ENCODE data around the gene ADAMTSL2.

DNA sequence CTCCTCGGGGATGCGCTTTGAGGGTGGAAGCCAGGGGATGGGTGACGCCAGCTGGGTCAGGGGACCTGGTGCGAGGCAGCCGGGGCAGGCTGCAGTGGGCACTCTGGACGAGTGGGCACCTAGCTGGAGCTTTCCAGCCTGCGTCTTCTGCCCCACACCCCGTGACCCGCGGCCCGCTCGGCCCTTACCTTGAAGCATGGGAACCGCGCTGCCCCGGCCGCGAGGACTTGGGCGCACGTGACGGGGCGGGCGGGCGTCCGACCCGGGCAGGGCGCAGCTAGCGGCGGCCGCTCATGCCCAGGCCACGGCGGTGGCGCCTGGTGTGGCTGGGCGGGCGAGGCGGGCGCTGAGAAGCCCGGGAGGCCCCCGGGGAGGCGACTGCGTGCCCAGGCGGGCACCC is 74.4 kb downstream of the ADAMTSL2 start:
- TF ChIP-seq, protein P1, sequence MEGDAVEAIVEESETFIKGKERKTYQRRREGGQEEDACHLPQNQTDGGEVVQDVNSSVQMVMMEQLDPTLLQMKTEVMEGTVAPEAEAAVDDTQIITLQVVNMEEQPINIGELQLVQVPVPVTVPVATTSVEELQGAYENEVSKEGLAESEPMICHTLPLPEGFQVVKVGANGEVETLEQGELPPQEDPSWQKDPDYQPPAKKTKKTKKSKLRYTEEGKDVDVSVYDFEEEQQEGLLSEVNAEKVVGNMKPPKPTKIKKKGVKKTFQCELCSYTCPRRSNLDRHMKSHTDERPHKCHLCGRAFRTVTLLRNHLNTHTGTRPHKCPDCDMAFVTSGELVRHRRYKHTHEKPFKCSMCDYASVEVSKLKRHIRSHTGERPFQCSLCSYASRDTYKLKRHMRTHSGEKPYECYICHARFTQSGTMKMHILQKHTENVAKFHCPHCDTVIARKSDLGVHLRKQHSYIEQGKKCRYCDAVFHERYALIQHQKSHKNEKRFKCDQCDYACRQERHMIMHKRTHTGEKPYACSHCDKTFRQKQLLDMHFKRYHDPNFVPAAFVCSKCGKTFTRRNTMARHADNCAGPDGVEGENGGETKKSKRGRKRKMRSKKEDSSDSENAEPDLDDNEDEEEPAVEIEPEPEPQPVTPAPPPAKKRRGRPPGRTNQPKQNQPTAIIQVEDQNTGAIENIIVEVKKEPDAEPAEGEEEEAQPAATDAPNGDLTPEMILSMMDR (IDR thresholded peaks at IDR 0.05; ENCODE audit: insufficient read depth, low read length, poor library complexity, severe bottlenecking), result no peak
- TF ChIP-seq EZH2phosphoT487 (conservative IDR thresholded peaks at IDR 0.05; ENCODE audit: low read length), result no peak
